ENCODE data around the gene NOC2L.
"Not testable (repeated sequence)": the region's sequence is repeated elsewhere in the genome, so short reads cannot be mapped to it uniquely, and the experiment has no call there.

NOC2L gene

GRCh38 chr1:903305-903704 is 55.8 kb downstream of the NOC2L start:
- DNase-seq (ENCODE audit: low spot score), result no peak

- DNase-seq (ENCODE audit: low spot score), result no peak
Observed at GRCh38 chr1:902802-903201, 56.3 kb downstream of the NOC2L start.

- DNase-seq (ENCODE audit: low spot score), result no peak
Observed at GRCh38 chr1:901108-901859, 57.8 kb downstream of the NOC2L start.

- DNase-seq (ENCODE audit: low spot score), result no peak
Observed at GRCh38 chr1:899636-900317, 59.3 kb downstream of the NOC2L start.

GRCh38 chr1:897951-898350 is 61.1 kb downstream of the NOC2L start:
- DNase-seq (ENCODE audit: low spot score), result not testable (repeated sequence)

GRCh38 chr1:897226-897625 is 61.8 kb downstream of the NOC2L start:
- no peak for DNase-seq (ENCODE audit: low spot score)
